NCI-H460 (cell line): ENCODE data around the gene AKNAD1. TPM values are rescaled to one million over a fixed set of nuclear protein-coding genes. Genes with fewer than 3 reads are reported as not detected.
"Not testable (repeated sequence)": the region's sequence is repeated elsewhere in the genome, so short reads cannot be mapped to it uniquely, and the experiment has no call there.

ENCODE experiments used
- DNase-seq: peaks from one replicate; pipeline ENCODE4 v3.0.0-alpha.2; 2016; ENCODE audit warnings: low read depth; ENCODE audit errors: extremely low read depth
- total RNA-seq: library from RNA; depleted of rRNA; stranded (reverse); fragments of >200 nt; shearing (Covaris generic); gene quantifications from 2 replicates; pipeline ENCODE4 v1.2.3, GENCODE V29; 2014; rRNA removed

Gene AKNAD1
- total RNA-seq, 1 experiment from 2014 or later, result 1.5 TPM

GRCh38 chr1:108803548-108803947 lies 53.3 kb downstream of the AKNAD1 start:
- no peak for DNase-seq

GRCh38 chr1:108801101-108801500 lies 55.8 kb downstream of the AKNAD1 start:
- DNase-seq, result no peak

- no peak for DNase-seq
These were observed 57.9 kb downstream of the AKNAD1 start for GRCh38 chr1:108799001-108799400.

GRCh38 chr1:108792420-108792819 lies 64.5 kb downstream of the AKNAD1 start:
- DNase-seq, result no peak

- DNase-seq, result no peak
These were observed 65.1 kb downstream of the AKNAD1 start for GRCh38 chr1:108791790-108792189.

GRCh38 chr1:108785880-108786279 lies 71.0 kb downstream of the AKNAD1 start:
- no peak for DNase-seq

- DNase-seq, result no peak
These were observed 71.6 kb downstream of the AKNAD1 start for GRCh38 chr1:108785264-108785663.

GRCh38 chr1:108781575-108781944 lies 75.3 kb downstream of the AKNAD1 start:
- not testable (repeated sequence) for DNase-seq

GRCh38 chr1:108780937-108781574 lies 75.8 kb downstream of the AKNAD1 start:
- no peak for DNase-seq

- no peak for DNase-seq
These were observed 77.4 kb downstream of the AKNAD1 start for GRCh38 chr1:108779455-108779854.

- no peak for DNase-seq
These were observed 79.1 kb downstream of the AKNAD1 start for GRCh38 chr1:108777839-108778238.

GRCh38 chr1:108767708-108768107 lies 89.2 kb downstream of the AKNAD1 start:
- DNase-seq, result no peak

- DNase-seq, result no peak
These were observed 89.8 kb downstream of the AKNAD1 start for GRCh38 chr1:108767115-108767514.

Other genes starting within 250 kb of the AKNAD1 start
- 2.5 and 2.6 TPM in 2 replicates for gene HENMT1, start 196.0 kb downstream of the AKNAD1 start, total RNA-seq
- 17.0 and 23.7 TPM in 2 replicates for gene PRPF38B, start 164.8 kb downstream of the AKNAD1 start, total RNA-seq
- not detected in 2 replicates for gene FNDC7, start 144.2 kb downstream of the AKNAD1 start, total RNA-seq
- 52.1 and 52.2 TPM in 2 replicates for gene STXBP3, start 110.4 kb downstream of the AKNAD1 start, total RNA-seq
- 31.0 and 35.3 TPM in 2 replicates for gene GPSM2, start 19.9 kb upstream of the AKNAD1 start, total RNA-seq
- 22.7 and 23.0 TPM in 2 replicates for gene CLCC1, start 106.4 kb upstream of the AKNAD1 start, total RNA-seq
- 6.7 and 7.7 TPM in 2 replicates for gene WDR47, start 185.0 kb upstream of the AKNAD1 start, total RNA-seq
- gene TAF13, start 218.9 kb upstream of the AKNAD1 start, total RNA-seq, result 47.7 and 72.5 TPM in 2 replicates
- 20.4 and 23.1 TPM in 2 replicates for gene TMEM167B, start 233.7 kb upstream of the AKNAD1 start, total RNA-seq